Mesenchymal stem cell (in vitro differentiated cells and primary cell): Measurements from ENCODE around the gene HARBI1.
A peak's percentile ranks its signal among the peaks of the same experiment; 100 is the strongest.

ENCODE experiments used
- DNase-seq: peaks from one replicate; pipeline ENCODE4 v3.0.0-alpha.2; 2013
- H2AFZ ChIP-seq: one replicate; pipeline ENCODE4 v1.6.1; 2013; ENCODE audit warnings: low read depth, mild to moderate bottlenecking, control low read depth, inconsistent platforms, low read length, moderate library complexity
- H2AK5ac ChIP-seq: 2 replicates; pipeline ENCODE4 v1.6.1; 2013; ENCODE audit warnings: low read length, moderate library complexity, mild to moderate bottlenecking, inconsistent platforms; ENCODE audit not compliant: severe bottlenecking
- H2BK120ac ChIP-seq: one replicate; pipeline ENCODE4 v1.6.1; 2013; ENCODE audit warnings: low read depth, mild to moderate bottlenecking, inconsistent platforms, low read length, moderate library complexity
- H2BK12ac ChIP-seq, 2 experiments: one replicate each; pipeline ENCODE4 v1.6.1; 2013; ENCODE audit warnings: inconsistent platforms in 2 of 2, low read length in 2 of 2, mild to moderate bottlenecking in 2 of 2, moderate library complexity in 2 of 2, control low read depth in 1 of 2
- H2BK15ac ChIP-seq: one replicate; pipeline ENCODE4 v1.6.1; 2013; ENCODE audit warnings: mild to moderate bottlenecking, low read depth, inconsistent platforms; ENCODE audit not compliant: poor library complexity, severe bottlenecking
- H2BK5ac ChIP-seq: 2 replicates; pipeline ENCODE4 v1.6.1; 2013; ENCODE audit warnings: low read depth, mild to moderate bottlenecking, low read length, control low read depth, inconsistent platforms; ENCODE audit not compliant: poor library complexity, severe bottlenecking
- H3K14ac ChIP-seq, 2 experiments: one replicate each; pipeline ENCODE4 v1.6.1; 2013; ENCODE audit warnings: inconsistent platforms in 2 of 2, low read length in 2 of 2, control low read depth in 1 of 2, mild to moderate bottlenecking in 1 of 2, moderate library complexity in 1 of 2
- H3K18ac ChIP-seq, 2 experiments: one replicate each; pipeline ENCODE4 v1.6.1; 2013; ENCODE audit warnings: inconsistent platforms in 2 of 2, low read length in 2 of 2, control low read depth in 1 of 2, low read depth in 1 of 2, mild to moderate bottlenecking in 1 of 2
- H3K23ac ChIP-seq, 2 experiments: one replicate each; pipeline ENCODE4 v1.6.1; 2013; ENCODE audit warnings: inconsistent platforms in 2 of 2, low read length in 2 of 2, mild to moderate bottlenecking in 2 of 2, moderate library complexity in 2 of 2, control low read depth in 1 of 2
- H3K27ac ChIP-seq: 2 replicates; pipeline ENCODE4 v1.5.1; 2013; ENCODE audit warnings: mild to moderate bottlenecking, moderate library complexity, low read length, control low read depth, inconsistent platforms; ENCODE audit not compliant: poor library complexity, severe bottlenecking
- H3K27me3 ChIP-seq, 2 experiments: 2 replicates each; pipeline versions ENCODE4 v1.6.1 to v1.7.0; 2013; ENCODE audit warnings: low read length in 2 of 2, mild to moderate bottlenecking in 2 of 2, moderate library complexity in 2 of 2, control low read depth in 1 of 2, inconsistent platforms in 1 of 2; ENCODE audit not compliant: control insufficient read depth in 1 of 2, insufficient read depth in 1 of 2
- H3K36me3 ChIP-seq, 2 experiments: 2 replicates each; pipeline versions ENCODE4 v1.6.1 to v1.7.0; 2013; ENCODE audit warnings: low read length in 2 of 2, control low read depth in 1 of 2, inconsistent platforms in 1 of 2, low read depth in 1 of 2, mild to moderate bottlenecking in 1 of 2; ENCODE audit not compliant: insufficient read depth in 2 of 2, control insufficient read depth in 1 of 2
- H3K4ac ChIP-seq, 2 experiments: one replicate each; pipeline ENCODE4 v1.6.1; 2013; ENCODE audit warnings: inconsistent platforms in 2 of 2, low read length in 2 of 2, mild to moderate bottlenecking in 2 of 2, moderate library complexity in 2 of 2, control low read depth in 1 of 2, low read depth in 1 of 2
- H3K4me1 ChIP-seq: 2 replicates; pipeline ENCODE4 v1.6.1; 2013; ENCODE audit warnings: low read depth, low read length, control low read depth; ENCODE audit not compliant: control insufficient read depth, insufficient read depth
- H3K4me2 ChIP-seq: 2 replicates; pipeline ENCODE4 v1.6.1; 2013; ENCODE audit warnings: low read length, mild to moderate bottlenecking, inconsistent platforms; ENCODE audit not compliant: poor library complexity, severe bottlenecking
- H3K4me3 ChIP-seq, 2 experiments: 2 replicates each; pipeline versions ENCODE4 v1.5.1 to v1.7.0; 2013; ENCODE audit warnings: low read length in 2 of 2, mild to moderate bottlenecking in 2 of 2, control low read depth in 1 of 2, low read depth in 1 of 2; ENCODE audit not compliant: insufficient read depth in 1 of 2
- H3K79me1 ChIP-seq: replicated peaks from 2 replicates; pipeline ENCODE4 v1.6.1; 2013; ENCODE audit warnings: mild to moderate bottlenecking, control low read depth, low read length, inconsistent platforms; ENCODE audit not compliant: poor library complexity, severe bottlenecking
- H3K9ac ChIP-seq: 2 replicates; pipeline ENCODE4 v1.7.0; 2013; ENCODE audit warnings: mild to moderate bottlenecking, low read length, moderate library complexity
- H3K9me3 ChIP-seq: 2 replicates; pipeline ENCODE4 v1.7.0; 2013; ENCODE audit warnings: mild to moderate bottlenecking, low read length; ENCODE audit not compliant: control insufficient read depth
- H4K8ac ChIP-seq: one replicate; pipeline ENCODE4 v1.6.1; 2013; ENCODE audit warnings: inconsistent platforms, mild to moderate bottlenecking, low read length, moderate library complexity
- H4K91ac ChIP-seq: one replicate; pipeline ENCODE4 v1.6.1; 2013; ENCODE audit warnings: mild to moderate bottlenecking, low read length, inconsistent platforms
- WGBS: methylation state at CpG from one replicate; pipeline ENCODE4 v1.1.7; 2013; ENCODE audit warnings: mixed read lengths; 5-methylcytosine and 5-hydroxymethylcytosine counted together

The HARBI1 gene

DNA sequence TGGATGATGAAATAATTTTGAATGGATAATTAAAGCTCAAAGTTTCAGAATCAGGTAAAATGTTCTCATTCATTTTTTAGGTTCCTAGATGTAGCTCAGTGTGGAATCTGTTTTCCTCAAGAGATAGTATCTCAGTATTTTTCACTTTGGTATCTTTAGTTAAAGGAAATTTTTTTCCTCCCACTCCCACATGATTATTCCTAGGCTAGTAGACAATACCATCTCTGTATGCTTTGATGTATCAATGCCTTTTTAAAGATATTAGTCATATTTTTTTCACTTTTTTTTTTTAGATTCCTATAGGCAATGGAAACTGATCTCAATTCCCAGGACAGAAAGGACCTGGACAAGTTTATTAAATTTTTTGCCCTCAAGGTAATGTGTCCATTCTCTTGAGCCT lies 27.0 kb upstream of the HARBI1 start:
- Histone ChIP-seq H3K4me2 (no peak overlapping the region), H3K18ac (no peak overlapping the region), H3K4ac (no peak overlapping the region), H3K4me1 (peaks cover 3% of the 10 kb centered on the region), H2BK12ac (no peak overlapping the region), H3K23ac (no peak overlapping the region), H3K36me3 (peaks cover 14 to 70% of the 10 kb centered on the region in 2 experiments), H3K9me3 (no peaks in the 10 kb centered on the region), H3K79me1 (peaks cover 16% of the 10 kb centered on the region), H3K27me3 (no peaks in the 10 kb centered on the region), H2AFZ (no peak overlapping the region), H3K4me3 (no peak overlapping the region), H2BK15ac (no peak overlapping the region), H3K14ac (no peak overlapping the region), H3K27ac (no peak overlapping the region), H4K91ac (no peak overlapping the region), H2BK5ac (no peak overlapping the region), H2AK5ac (no peak overlapping the region), H2BK120ac (no peak overlapping the region), H4K8ac (no peak overlapping the region), H3K9ac (no peak overlapping the region)
- DNase-seq = no peak

DNA sequence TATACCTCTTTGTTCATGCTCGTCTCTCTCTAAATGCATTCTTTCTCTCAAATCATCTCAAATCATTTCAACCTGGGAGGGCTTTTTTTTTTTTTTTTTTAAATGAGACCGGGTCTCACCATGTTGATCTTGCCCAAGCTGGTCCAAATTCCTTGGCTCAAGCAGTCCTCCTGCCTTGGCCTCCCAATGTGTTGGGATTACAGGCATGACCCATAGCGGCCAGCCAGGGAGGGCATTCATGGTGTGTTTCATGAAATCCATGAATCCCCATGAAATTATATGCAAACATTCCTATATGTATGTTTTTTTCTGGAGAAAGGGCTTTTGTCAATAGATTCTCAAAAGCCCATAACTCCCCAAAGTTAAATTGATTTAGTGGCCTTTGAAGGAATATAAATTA lies 26.5 kb upstream of the HARBI1 start:
- peaks cover 16% of the 10 kb centered on the region for H3K79me1 ChIP-seq
- no peak overlapping the region for H3K9ac ChIP-seq
- H2AK5ac ChIP-seq = no peak overlapping the region
- no peak overlapping the region for H4K91ac ChIP-seq
- DNase-seq = no peak
- H3K27ac ChIP-seq = no peak overlapping the region
- H2AFZ ChIP-seq = no peak overlapping the region
- H3K36me3 ChIP-seq = peaks cover 14 to 72% of the 10 kb centered on the region in 2 experiments
- H3K14ac ChIP-seq = no peak overlapping the region
- 96% methylated on average over 2 of the region's 3 CpGs for WGBS
- H3K4me1 ChIP-seq = peaks cover 3% of the 10 kb centered on the region
- no peak overlapping the region for H2BK120ac ChIP-seq
- no peak overlapping the region for H3K4me2 ChIP-seq
- no peak overlapping the region for H3K4ac ChIP-seq
- H3K4me3 ChIP-seq = no peak overlapping the region
- H2BK15ac ChIP-seq = no peak overlapping the region
- no peak overlapping the region for H2BK12ac ChIP-seq
- H3K9me3 ChIP-seq = no peaks in the 10 kb centered on the region
- no peak overlapping the region for H2BK5ac ChIP-seq
- H3K23ac ChIP-seq = no peak overlapping the region
- no peaks in the 10 kb centered on the region for H3K27me3 ChIP-seq
- H4K8ac ChIP-seq = no peak overlapping the region
- H3K18ac ChIP-seq = no peak overlapping the region

GRCh38 chr11:46642627-46643335 lies 25.8 kb upstream of the HARBI1 start:
- Histone ChIP-seq H4K8ac (no peak overlapping the region), H3K79me1 (peaks cover 16% of the 10 kb centered on the region), H3K36me3 (peaks cover 14 to 73% of the 10 kb centered on the region in 2 experiments), H3K9me3 (no peaks in the 10 kb centered on the region), H2BK12ac (no peak overlapping the region), H4K91ac (no peak overlapping the region), H3K23ac (no peak overlapping the region), H2BK120ac (no peak overlapping the region), H3K4me2 (no peak overlapping the region), H2AK5ac (no peak overlapping the region), H2BK5ac (no peak overlapping the region), H3K4ac (no peak overlapping the region), H2BK15ac (no peak overlapping the region), H3K4me3 (no peak overlapping the region), H3K27me3 (no peaks in the 10 kb centered on the region), H3K4me1 (peaks cover 1% of the 10 kb centered on the region), H3K9ac (no peak overlapping the region), H2AFZ (no peak overlapping the region), H3K18ac (no peak overlapping the region), H3K27ac (no peak overlapping the region), H3K14ac (no peak overlapping the region)
- WGBS = 95% methylated on average over 8 of the region's 8 CpGs
- no peak for DNase-seq

GRCh38 chr11:46641639-46642038 lies 24.6 kb upstream of the HARBI1 start:
- WGBS = 94% methylated on average over 3 of the region's 3 CpGs
- H3K4me3 ChIP-seq = no peak overlapping the region
- no peak overlapping the region for H2BK12ac ChIP-seq
- H2AK5ac ChIP-seq = no peak overlapping the region
- no peak for DNase-seq
- H3K4me2 ChIP-seq = no peak overlapping the region
- no peak overlapping the region for H2BK5ac ChIP-seq
- peaks cover 1% of the 10 kb centered on the region for H3K4me1 ChIP-seq
- H4K8ac ChIP-seq = peak overlapping the region; percentile 49
- H3K4ac ChIP-seq = no peak overlapping the region
- H3K23ac ChIP-seq = no peak overlapping the region
- H3K27ac ChIP-seq = no peak overlapping the region
- peaks cover 12 to 66% of the 10 kb centered on the region in 2 experiments for H3K36me3 ChIP-seq
- no peak overlapping the region for H3K18ac ChIP-seq
- no peaks in the 10 kb centered on the region for H3K9me3 ChIP-seq
- no peak overlapping the region for H2AFZ ChIP-seq
- no peak overlapping the region for H3K9ac ChIP-seq
- no peak overlapping the region for H2BK120ac ChIP-seq
- H4K91ac ChIP-seq = no peak overlapping the region
- H3K79me1 ChIP-seq = peaks cover 16% of the 10 kb centered on the region
- no peak overlapping the region for H3K14ac ChIP-seq
- no peaks in the 10 kb centered on the region for H3K27me3 ChIP-seq
- no peak overlapping the region for H2BK15ac ChIP-seq
